GM21360 (cell line): ENCODE measurements around the gene PFN3.
A peak's percentile ranks its signal among the peaks of the same experiment; 100 is the strongest.

Source experiments
- ATAC-seq: cut with Tn5 transposase; IDR thresholded peaks from one replicate; pipeline ENCODE4 v1.9.1; 2021; ENCODE audit warnings: mild to moderate bottlenecking, moderate library complexity; ENCODE audit not compliant: unreplicated experiment

The PFN3 gene

GRCh38 chr5:177438468-177438867, 38.0 kb upstream of the PFN3 start:
- no peak for ATAC-seq

DNA sequence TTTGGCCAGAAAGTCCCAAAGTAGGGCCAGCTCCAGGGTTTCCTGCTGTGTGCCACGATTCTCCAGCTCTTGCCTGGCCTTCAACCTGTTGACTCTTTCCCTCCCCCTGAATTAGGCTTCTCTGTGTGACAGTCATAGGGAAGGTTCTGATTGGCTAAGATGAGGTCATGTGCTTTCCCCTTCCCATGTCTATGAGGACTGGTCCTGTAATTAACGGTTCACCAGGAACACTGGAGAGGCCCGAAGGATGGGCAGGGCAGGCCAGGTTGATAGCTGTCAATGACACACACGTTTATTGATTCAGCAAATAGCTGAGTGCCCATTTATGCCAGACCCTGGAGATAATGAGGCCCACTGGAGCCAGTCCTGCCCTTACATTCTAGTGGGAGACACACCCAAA, 37.2 kb upstream of the PFN3 start:
- ATAC-seq, result no peak

DNA sequence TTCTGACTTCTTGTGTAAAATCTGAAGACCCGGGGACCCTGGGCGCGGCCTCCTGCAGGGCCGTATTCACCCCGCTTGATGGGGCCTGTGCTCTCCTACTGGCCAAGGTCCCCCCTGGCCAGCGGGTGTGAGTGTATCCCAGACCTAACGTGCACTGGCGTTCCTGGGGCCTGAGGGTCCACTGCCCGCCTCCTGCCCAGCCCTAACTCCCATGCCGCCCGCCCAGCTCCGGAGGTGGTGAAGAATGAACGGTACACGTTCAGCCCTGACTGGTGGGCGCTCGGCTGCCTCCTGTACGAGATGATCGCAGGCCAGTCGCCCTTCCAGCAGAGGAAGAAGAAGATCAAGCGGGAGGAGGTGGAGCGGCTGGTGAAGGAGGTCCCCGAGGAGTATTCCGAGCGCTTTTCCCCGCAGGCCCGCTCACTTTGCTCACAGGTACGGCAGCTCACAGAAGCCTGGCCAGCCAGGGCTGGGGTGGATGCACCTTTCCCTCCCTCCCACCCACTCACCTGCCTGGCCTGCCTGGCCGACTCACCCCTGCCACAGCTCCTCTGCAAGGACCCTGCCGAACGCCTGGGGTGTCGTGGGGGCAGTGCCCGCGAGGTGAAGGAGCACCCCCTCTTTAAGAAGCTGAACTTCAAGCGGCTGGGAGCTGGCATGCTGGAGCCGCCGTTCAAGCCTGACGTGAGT, 35.5 kb upstream of the PFN3 start:
- no peak for ATAC-seq

GRCh38 chr5:177434942-177435738, 34.7 kb upstream of the PFN3 start:
- no peak for ATAC-seq

DNA sequence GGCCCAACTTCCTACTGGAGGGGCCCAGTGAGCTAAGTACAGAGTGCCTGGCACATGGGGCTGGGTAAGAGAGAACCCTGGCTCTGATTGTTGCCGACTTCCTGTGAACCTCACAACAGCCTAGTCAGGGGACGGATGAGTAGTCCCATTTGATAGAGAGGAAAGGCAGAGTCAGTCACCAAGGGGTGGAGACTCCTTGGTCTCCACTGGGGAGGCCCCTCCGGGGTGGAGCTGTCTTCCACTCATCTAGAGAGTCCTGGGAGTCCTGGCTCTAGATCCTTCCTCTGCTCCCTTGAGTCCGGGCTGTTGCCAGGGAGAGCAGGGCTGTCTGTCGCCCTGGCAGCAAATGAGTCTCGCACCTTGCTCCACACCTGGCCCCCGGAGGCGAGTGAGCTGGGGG, 34.0 kb upstream of the PFN3 start:
- ATAC-seq, result no peak

- ATAC-seq, result no peak
Measured at GRCh38 chr5:177433658-177434217, 33.3 kb upstream of the PFN3 start.

- ATAC-seq, result no peak
Measured at GRCh38 chr5:177432839-177433657, 32.6 kb upstream of the PFN3 start.

DNA sequence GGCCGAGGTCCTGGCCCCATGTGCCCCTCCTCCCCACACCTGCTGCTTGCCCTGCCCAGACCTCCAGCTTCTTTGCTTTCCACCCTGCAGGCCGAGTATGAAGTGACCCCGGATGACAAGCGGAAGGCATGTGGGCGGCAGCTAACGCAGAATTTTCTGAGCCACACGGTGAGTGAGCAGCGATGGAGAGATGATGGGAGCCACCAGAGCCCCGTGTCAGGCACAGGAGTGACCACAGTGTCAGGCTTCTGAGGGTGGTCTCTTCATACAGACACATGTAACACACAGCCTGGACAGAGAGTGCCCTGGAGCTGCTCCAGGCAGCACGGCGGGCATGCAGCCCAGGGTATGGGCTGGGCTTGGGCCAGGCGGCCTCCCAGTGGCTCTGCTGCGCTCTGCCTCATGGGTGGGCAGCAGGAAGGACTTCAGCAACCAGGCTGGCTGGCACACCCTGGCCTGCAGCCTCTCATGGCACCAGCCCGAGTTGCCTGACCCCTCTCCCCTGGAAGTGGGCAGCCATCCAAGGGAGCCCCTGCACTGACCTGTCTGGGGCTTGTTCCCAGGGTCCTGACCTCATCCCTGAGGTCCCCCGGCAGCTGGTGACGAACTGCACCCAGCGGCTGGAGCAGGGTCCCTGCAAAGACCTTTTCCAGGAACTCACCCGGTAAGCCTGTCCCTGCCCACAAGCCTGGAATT, 31.8 kb upstream of the PFN3 start:
- ATAC-seq, result no peak

- ATAC-seq, result peak; percentile 37
Measured at GRCh38 chr5:177431317-177432142, 31.1 kb upstream of the PFN3 start.

DNA sequence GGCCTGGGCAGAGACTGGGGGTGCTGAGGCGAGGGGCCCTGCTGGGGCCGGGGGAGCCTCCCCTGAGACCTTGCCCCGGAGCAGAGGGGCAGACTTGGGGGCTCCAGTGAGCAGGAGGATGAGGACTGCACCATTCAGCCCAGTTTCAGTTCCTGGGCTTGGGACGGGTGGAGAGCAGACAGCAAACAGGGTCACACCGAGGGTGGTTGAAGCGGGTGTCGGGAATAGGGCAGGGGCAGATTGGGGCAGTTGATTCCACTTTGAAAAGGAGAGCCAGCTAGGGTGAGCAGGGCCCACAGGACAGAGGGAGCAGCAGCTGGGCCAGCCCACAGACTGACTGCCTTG, 30.5 kb upstream of the PFN3 start:
- ATAC-seq, result no peak

GRCh38 chr5:177430140-177430951, 29.9 kb upstream of the PFN3 start:
- no peak for ATAC-seq

DNA sequence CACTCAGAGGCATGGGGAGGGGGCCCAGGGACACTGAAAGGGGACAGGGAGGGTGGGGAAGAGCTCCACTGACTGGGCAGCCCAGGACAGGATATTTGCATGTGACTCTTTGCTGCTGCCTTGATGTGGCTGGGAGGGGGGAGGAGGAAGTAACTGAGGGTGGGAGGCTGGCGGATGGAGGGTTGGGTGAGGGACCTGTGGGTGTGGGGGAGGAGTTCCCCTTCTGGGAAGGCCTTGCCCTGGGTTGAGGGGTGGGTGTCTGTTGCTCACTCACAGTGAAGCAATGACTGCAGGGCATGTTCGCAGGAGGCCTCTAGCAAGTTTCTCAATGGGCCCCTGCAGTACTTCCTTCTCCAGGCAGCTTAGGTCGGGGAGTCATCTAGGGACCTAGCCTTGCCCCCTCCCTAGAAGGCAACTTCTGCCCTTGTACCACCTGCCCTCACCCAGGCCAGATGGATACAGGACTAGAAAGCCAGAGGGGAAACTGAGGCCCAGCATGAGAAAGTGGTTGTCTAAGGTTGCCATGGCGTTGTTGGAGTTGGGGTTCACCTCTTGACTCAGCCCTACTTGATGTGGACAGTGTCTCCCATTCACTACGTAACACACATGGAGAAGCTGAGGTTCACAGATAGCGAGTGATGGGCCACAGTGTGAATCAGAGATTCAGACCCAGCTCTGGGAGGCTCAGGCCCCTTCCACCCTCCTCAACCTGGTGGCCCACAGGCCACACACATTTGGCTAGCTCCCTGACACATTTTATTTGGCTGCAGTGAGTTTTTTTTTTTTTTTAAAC, 29.0 kb upstream of the PFN3 start:
- no peak for ATAC-seq

DNA sequence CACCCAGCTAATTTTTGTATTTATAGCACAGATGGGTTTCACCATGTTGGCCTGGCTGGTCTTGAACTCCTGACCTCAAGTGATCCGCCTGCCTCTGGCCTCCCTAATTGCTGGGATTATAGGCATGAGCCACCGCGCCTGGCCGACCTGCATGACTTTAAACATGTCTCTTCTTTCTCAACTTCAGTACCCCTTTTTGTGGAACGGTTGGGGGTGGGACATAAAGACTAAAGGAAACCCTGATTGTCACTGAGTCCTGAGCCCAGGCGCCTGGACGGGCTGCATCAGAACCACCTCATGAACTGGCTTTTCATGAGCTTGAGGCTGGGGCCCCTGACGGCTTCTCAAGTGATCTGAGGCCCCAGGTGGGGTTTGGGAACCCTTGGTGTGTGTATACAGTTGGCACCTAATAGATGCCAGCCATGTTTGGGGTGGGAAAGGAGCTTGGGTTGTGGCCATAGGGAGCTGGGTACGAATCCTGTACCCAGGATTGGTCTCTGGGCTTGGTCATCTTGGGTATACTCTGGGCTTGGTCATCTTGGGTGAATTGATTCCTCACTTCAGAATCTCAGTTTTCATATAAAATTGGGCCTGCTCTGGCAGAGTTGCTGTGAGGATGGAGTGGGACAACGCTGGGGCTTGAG, 28.2 kb upstream of the PFN3 start:
- no peak for ATAC-seq

- ATAC-seq, result no peak
Measured at GRCh38 chr5:177427919-177428573, 27.6 kb upstream of the PFN3 start.

GRCh38 chr5:177427211-177427822, 26.9 kb upstream of the PFN3 start:
- no peak for ATAC-seq

DNA sequence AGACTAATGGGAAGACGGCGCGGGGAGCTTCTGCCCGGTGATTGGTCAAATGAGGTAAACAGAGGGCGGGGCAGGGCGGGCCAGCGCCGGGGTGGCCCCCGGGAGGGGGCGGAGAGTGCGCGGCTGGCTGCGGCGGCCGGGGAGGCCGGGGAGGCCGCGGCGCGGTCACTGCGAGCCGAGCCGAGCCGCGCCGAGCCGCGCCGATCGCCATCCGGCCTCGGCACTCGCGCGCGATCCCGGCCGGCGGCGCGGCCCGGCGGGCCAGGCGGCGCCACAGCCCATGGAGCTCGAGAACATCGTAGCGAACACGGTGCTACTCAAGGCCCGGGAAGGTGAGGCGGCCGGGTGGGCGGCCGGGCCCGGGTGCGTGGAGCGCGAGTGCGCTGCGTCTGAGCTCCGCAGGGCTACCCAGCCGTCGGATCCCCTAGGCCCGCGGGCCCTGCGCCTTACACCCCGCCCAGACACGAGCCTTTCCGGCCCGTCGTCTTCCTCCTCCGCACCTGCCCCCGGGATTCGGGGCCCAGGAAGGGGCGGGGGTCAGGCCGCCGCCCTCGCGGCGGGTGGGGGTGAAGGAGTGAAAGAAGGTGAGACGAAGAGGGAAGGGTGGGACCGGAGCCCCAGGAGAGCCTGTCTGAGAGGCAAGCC, 26.2 kb upstream of the PFN3 start, which contains the start of gene GRK6:
Gene GRK6 (plus strand): TSS at position 111 of the 645 bp plus-strand sequence. CDS start 170 bp downstream, at position 281.
- peak; percentile 1 for ATAC-seq
